ENCODE data around the gene IL17REL.

DNA sequence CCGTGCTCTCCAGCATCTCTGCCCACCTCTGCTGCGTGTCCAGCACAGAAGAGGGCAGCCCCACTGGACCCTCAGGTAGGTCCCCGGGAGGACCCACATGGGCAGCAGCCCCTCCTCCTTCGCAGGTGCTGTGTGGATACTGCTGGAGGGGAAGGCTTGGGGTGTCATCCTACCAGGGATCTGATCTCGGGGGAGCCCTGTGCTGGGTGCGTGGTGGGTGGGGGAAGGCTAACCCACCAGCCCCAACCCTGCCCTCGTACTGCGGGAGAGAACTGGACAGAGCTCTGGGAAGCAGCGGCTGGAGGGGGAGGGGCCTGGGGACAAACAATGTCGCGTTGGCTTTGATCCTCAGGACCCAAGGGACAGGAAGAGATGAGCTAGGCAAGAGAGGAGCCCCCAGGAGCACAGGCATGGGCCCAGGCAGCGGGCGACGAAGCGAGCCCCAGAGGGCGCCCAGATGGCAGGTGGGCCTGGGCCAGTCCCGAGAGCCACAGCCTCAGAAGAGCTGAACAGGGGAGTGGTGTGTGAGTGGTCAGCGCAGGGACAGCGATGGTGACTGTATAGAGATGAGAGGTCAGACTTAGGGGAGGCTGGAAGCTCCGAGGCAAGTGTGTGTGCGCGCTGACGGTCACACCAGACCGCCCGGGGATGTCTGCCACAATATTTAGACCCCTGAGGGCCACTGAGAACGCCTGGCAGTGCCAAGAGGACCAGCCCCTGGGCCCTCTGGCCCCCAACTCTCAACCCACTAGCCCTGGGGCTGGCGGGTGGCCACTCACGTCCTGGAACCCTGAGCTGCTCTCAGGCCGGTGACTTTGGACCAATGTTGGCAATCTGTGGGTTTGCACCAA, 53.4 kb downstream of the IL17REL start:
- TF ChIP-seq SIN3A (IDR thresholded peaks at IDR 0.05; ENCODE audit: borderline replicate concordance, insufficient read depth, low read length) = no peak
- TF ChIP-seq TAF1 (IDR thresholded peaks at IDR 0.05; ENCODE audit: borderline replicate concordance, insufficient read depth, low read length) = no peak

Measured in PFSK-1 (cell line).